K562 (cell line): ENCODE data around the gene IL11. TPM values are rescaled to one million over a fixed set of nuclear protein-coding genes. Genes with fewer than 3 reads are reported as not detected.

Source experiments
- CXXC5 ChIP-seq: fragments of 250-450 bp; sonication (Bioruptor Pico); IDR thresholded peaks from 2 replicates; pipeline ENCODE4 v1.8.0; 2022; ENCODE audit warnings: inconsistent platforms, mild to moderate bottlenecking, moderate library complexity
- EP300 ChIP-seq: IDR thresholded peaks from 2 replicates; pipeline ENCODE4 v1.6.1; 2012; ENCODE audit warnings: low read length, improper control_type of control experiment
- HDAC8 ChIP-seq: fragments of 450-650 bp; IDR thresholded peaks from 2 replicates; pipeline ENCODE4 v1.6.1; 2016; ENCODE audit warnings: mild to moderate bottlenecking, missing genetic modification characterization, moderate library complexity, missing compliant biosample characterization
- POLR2G ChIP-seq: fragments of 200-400 bp; formaldehyde crosslinking; IDR thresholded peaks from 2 replicates; pipeline ENCODE4 v1.6.1; 2017; ENCODE audit warnings: low read depth, mild to moderate bottlenecking, antibody characterized with exemption, low read length, moderate library complexity
- RBFOX2 ChIP-seq: fragments of 200-400 bp; formaldehyde crosslinking; IDR thresholded peaks from 2 replicates; pipeline ENCODE4 v1.6.1; 2017; ENCODE audit warnings: low read depth, mild to moderate bottlenecking, low read length, moderate library complexity
- RBM39 ChIP-seq: fragments of 200-400 bp; formaldehyde crosslinking; optimal IDR thresholded peaks from 2 replicates; pipeline ENCODE3; 2018; ENCODE audit warnings: low read depth, low read length
- SIN3A ChIP-seq, 2 experiments: fragments of 150-350 bp in 1 of 2; IDR thresholded peaks; 2 replicates each; pipeline ENCODE4 v1.6.1; 2011 to 2016; ENCODE audit warnings: borderline replicate concordance in 2 of 2, low read depth in 2 of 2, low read length in 2 of 2, mild to moderate bottlenecking in 2 of 2, moderate library complexity in 2 of 2; ENCODE audit not compliant: control insufficient read depth in 1 of 2
- SUPT5H ChIP-seq: fragments of 450-650 bp; IDR thresholded peaks from 2 replicates; pipeline ENCODE4 v1.6.1; 2016
- TGIF2 ChIP-seq: sonication (generic); formaldehyde crosslinking; IDR thresholded peaks from 2 replicates; pipeline ENCODE4 v1.8.1; 2022; ENCODE audit warnings: mild to moderate bottlenecking, missing genetic modification reagents, moderate library complexity
- YY1 ChIP-seq, 3 experiments: IDR thresholded peaks; 2 replicates each; pipeline ENCODE4 v1.6.1; 2011; ENCODE audit warnings: low read length in 2 of 3, mild to moderate bottlenecking in 2 of 3, moderate library complexity in 2 of 3, borderline replicate concordance in 1 of 3, control low read depth in 1 of 3, low read depth in 1 of 3; ENCODE audit not compliant: insufficient read depth in 3 of 3, insufficient replicate concordance in 2 of 3, control insufficient read depth in 1 of 3, insufficient read length in 1 of 3; ENCODE audit errors: extremely low read depth in 1 of 3
- ZBED1 ChIP-seq: IDR thresholded peaks from 2 replicates; pipeline ENCODE4 v1.6.1; 2014
- ZNF124 ChIP-seq: sonication (generic); formaldehyde crosslinking; IDR thresholded peaks from 2 replicates; pipeline ENCODE4 v1.8.1; 2022; ENCODE audit warnings: missing genetic modification reagents
- polyA plus RNA-seq, 8 experiments: library from polyadenylated mRNA; depleted of rRNA in 4 of 8; stranded (reverse) in 5 of 8; unstranded in 3 of 8; fragments of >200 nt; fragmentation: Nextera tagmentation in 2 of 8; fragmentation: Illumina TruSeq in 1 of 8; extraction: Ambion mirVana in 2 of 8; extraction: Trizol in 1 of 8; gene quantifications; 2 replicates each; pipeline versions ENCODE4 v1.2.1 to v1.2.3, GENCODE V29; 2011 to 2014; ENCODE audit warnings: inconsistent platforms in 1 of 8, missing spikeins in 1 of 8
- total RNA-seq, 7 experiments: library from RNA; depleted of rRNA in 6 of 7; stranded (reverse); fragments of >200 nt in 6 of 7; fragmentation: Illumina TruSeq in 2 of 7; extraction: Trizol in 2 of 7; gene quantifications; 2 replicates each; pipeline versions ENCODE4 v1.2.1 to v1.2.3, GENCODE V29; 2011 to 2021; ENCODE audit warnings: low replicate concordance in 1 of 7
- TF ChIP-seq, protein P1 (sequence below): fragments of 200-800 bp; sonication (Bioruptor generic); IDR thresholded peaks from 2 replicates; pipeline ENCODE4 v1.6.1; 2016; ENCODE audit warnings: missing genetic modification characterization, missing compliant biosample characterization
- TF ChIP-seq, protein P2 (sequence below): fragments of 250-450 bp; sonication (Bioruptor Pico); IDR thresholded peaks from 2 replicates; pipeline ENCODE4 v1.5.0; 2021; ENCODE audit warnings: mild to moderate bottlenecking, borderline replicate concordance
- TF ChIP-seq, protein P3 (sequence below): fragments of 250-450 bp; sonication (Bioruptor Pico); IDR thresholded peaks from 2 replicates; pipeline ENCODE4 v1.5.1; 2021; ENCODE audit warnings: mild to moderate bottlenecking
- TF ChIP-seq, protein P4 (sequence below): fragments of 250-450 bp; sonication (Bioruptor Pico); IDR thresholded peaks from 2 replicates; pipeline ENCODE4 v1.6.1; 2021; ENCODE audit warnings: mild to moderate bottlenecking

Gene IL11
- total and polyA plus RNA-seq, 9 of the 15 experiments (the other 6 are each of a cell fraction or from before 2014, with no cell fraction given): 0.04 to 0.42 (median 0.06) TPM; not detected in 6

DNA sequence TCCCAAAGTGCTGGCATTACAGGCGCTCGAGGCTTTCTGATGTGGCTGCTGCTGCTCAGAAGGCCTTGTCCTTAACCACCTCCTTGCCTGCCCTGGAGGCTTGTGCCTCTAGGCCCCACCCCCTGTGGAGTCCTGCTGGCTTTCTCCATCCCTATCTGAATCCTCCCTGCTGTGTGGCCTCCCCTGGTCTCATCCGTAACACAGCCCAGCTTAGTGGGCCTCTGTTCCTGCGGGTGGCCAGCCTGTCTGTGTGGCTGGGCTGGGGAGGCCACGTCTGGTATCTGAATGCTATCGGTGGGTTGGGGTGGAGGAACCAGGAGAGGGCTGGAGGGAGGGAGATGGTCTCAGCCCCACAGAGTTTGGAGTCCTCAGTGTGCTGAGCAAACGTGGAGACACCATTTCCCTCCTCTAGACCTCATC lies 20.2 kb upstream of the IL11 start (continued):
- TF ChIP-seq, protein P1, sequence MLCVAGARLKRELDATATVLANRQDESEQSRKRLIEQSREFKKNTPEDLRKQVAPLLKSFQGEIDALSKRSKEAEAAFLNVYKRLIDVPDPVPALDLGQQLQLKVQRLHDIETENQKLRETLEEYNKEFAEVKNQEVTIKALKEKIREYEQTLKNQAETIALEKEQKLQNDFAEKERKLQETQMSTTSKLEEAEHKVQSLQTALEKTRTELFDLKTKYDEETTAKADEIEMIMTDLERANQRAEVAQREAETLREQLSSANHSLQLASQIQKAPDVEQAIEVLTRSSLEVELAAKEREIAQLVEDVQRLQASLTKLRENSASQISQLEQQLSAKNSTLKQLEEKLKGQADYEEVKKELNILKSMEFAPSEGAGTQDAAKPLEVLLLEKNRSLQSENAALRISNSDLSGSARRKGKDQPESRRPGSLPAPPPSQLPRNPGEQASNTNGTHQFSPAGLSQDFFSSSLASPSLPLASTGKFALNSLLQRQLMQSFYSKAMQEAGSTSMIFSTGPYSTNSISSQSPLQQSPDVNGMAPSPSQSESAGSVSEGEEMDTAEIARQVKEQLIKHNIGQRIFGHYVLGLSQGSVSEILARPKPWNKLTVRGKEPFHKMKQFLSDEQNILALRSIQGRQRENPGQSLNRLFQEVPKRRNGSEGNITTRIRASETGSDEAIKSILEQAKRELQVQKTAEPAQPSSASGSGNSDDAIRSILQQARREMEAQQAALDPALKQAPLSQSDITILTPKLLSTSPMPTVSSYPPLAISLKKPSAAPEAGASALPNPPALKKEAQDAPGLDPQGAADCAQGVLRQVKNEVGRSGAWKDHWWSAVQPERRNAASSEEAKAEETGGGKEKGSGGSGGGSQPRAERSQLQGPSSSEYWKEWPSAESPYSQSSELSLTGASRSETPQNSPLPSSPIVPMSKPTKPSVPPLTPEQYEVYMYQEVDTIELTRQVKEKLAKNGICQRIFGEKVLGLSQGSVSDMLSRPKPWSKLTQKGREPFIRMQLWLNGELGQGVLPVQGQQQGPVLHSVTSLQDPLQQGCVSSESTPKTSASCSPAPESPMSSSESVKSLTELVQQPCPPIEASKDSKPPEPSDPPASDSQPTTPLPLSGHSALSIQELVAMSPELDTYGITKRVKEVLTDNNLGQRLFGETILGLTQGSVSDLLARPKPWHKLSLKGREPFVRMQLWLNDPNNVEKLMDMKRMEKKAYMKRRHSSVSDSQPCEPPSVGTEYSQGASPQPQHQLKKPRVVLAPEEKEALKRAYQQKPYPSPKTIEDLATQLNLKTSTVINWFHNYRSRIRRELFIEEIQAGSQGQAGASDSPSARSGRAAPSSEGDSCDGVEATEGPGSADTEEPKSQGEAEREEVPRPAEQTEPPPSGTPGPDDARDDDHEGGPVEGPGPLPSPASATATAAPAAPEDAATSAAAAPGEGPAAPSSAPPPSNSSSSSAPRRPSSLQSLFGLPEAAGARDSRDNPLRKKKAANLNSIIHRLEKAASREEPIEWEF (CRISPR knock-in tag): no peak
- TF ChIP-seq CXXC5 (CRISPR knock-in tag): no peak
- TF ChIP-seq, protein P2, sequence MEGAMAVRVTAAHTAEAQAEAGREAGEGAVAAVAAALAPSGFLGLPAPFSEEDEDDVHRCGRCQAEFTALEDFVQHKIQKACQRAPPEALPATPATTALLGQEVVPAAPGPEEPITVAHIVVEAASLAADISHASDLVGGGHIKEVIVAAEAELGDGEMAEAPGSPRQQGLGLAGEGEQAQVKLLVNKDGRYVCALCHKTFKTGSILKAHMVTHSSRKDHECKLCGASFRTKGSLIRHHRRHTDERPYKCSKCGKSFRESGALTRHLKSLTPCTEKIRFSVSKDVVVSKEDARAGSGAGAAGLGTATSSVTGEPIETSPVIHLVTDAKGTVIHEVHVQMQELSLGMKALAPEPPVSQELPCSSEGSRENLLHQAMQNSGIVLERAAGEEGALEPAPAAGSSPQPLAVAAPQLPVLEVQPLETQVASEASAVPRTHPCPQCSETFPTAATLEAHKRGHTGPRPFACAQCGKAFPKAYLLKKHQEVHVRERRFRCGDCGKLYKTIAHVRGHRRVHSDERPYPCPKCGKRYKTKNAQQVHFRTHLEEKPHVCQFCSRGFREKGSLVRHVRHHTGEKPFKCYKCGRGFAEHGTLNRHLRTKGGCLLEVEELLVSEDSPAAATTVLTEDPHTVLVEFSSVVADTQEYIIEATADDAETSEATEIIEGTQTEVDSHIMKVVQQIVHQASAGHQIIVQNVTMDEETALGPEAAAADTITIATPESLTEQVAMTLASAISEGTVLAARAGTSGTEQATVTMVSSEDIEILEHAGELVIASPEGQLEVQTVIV (CRISPR knock-in tag): no peak
- TF ChIP-seq, protein P3, sequence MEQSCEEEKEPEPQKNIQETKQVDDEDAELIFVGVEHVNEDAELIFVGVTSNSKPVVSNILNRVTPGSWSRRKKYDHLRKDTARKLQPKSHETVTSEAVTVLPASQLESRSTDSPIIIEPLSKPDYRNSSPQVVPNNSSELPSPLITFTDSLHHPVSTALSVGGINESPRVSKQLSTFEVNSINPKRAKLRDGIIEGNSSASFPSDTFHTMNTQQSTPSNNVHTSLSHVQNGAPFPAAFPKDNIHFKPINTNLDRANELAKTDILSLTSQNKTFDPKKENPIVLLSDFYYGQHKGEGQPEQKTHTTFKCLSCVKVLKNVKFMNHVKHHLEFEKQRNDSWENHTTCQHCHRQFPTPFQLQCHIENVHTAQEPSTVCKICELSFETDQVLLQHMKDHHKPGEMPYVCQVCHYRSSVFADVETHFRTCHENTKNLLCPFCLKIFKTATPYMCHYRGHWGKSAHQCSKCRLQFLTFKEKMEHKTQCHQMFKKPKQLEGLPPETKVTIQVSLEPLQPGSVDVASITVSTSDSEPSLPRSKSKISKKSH (CRISPR knock-in tag): no peak
- TF ChIP-seq, protein P4, sequence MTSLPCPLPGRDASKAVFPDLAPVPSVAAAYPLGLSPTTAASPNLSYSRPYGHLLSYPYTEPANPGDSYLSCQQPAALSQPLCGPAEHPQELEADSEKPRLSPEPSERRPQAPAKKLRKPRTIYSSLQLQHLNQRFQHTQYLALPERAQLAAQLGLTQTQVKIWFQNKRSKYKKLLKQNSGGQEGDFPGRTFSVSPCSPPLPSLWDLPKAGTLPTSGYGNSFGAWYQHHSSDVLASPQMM: no peak
- no peak for TF ChIP-seq YY1 (IDR thresholded peaks at IDR 0.05; ENCODE audit: borderline replicate concordance in 1 of 3, control insufficient read depth in 1 of 3, extremely low read depth in 1 of 3, insufficient read depth in 3 of 3, insufficient read length in 1 of 3, insufficient replicate concordance in 2 of 3, low read depth in 1 of 3, low read length in 2 of 3)
- TF ChIP-seq RBM39: peak; percentile 12
- TF ChIP-seq SIN3A (IDR thresholded peaks at IDR 0.05; ENCODE audit: borderline replicate concordance in 2 of 2, control insufficient read depth in 1 of 2, low read depth in 2 of 2, low read length in 2 of 2): no peak
- no peak for TF ChIP-seq EP300
- TF ChIP-seq HDAC8: no peak
- TF ChIP-seq ZBED1: no peak
- TF ChIP-seq SUPT5H: peak; percentile 46; the same call in 1 of the 2 replicates
- no peak for TF ChIP-seq TGIF2
- peak; percentile 68 for TF ChIP-seq RBFOX2
- TF ChIP-seq POLR2G: peak; percentile 70
- TF ChIP-seq ZNF124 (CRISPR knock-in tag): no peak
